HepG2 (cell line): ENCODE data around the gene SESN1. TPM values are rescaled to one million over a fixed set of nuclear protein-coding genes. Genes with fewer than 3 reads are reported as not detected.
A peak's percentile ranks its signal among the peaks of the same experiment; 100 is the strongest.

ENCODE experiments used
- ARNT2 ChIP-seq: sonication (generic); formaldehyde crosslinking; IDR thresholded peaks from 2 replicates; pipeline ENCODE4 v1.8.0; 2022; ENCODE audit warnings: mild to moderate bottlenecking, low read depth, missing genetic modification reagents, moderate library complexity
- CHD2 ChIP-seq: IDR thresholded peaks from 2 replicates; pipeline ENCODE4 v1.6.1; 2011; ENCODE audit warnings: low read depth, low read length, improper control_type of control experiment
- ETV5 ChIP-seq: IDR thresholded peaks from 2 replicates; pipeline ENCODE4 v1.6.1; 2018; ENCODE audit warnings: missing biosample characterization, missing genetic modification reagents, inconsistent platforms, borderline replicate concordance
- FIP1L1 ChIP-seq: fragments of 200-400 bp; formaldehyde crosslinking; IDR thresholded peaks from 2 replicates; pipeline ENCODE4 v1.6.1; 2018; ENCODE audit warnings: low read depth, mild to moderate bottlenecking, low read length, moderate library complexity, borderline replicate concordance; ENCODE audit not compliant: insufficient read depth
- HNRNPUL1 ChIP-seq: fragments of 200-400 bp; formaldehyde crosslinking; IDR thresholded peaks from 2 replicates; pipeline ENCODE4 v1.6.1; 2017; ENCODE audit warnings: low read depth, mild to moderate bottlenecking, low read length, moderate library complexity
- NFATC3 ChIP-seq: sonication (generic); formaldehyde crosslinking; IDR thresholded peaks from 2 replicates; pipeline ENCODE4 v1.5.1; 2020; ENCODE audit warnings: mild to moderate bottlenecking, missing genetic modification reagents
- SNAPC2 ChIP-seq: sonication (generic); formaldehyde crosslinking; IDR thresholded peaks from 2 replicates; pipeline ENCODE4 v1.8.1; 2022; ENCODE audit warnings: mild to moderate bottlenecking, missing genetic modification reagents
- XBP1 ChIP-seq: sonication (generic); formaldehyde crosslinking; IDR thresholded peaks from 2 replicates; pipeline ENCODE4 v1.5.0; 2020; ENCODE audit warnings: missing genetic modification reagents
- ZFX ChIP-seq: sonication (generic); formaldehyde crosslinking; IDR thresholded peaks from 2 replicates; pipeline ENCODE4 v1.4.0; 2020; ENCODE audit warnings: mild to moderate bottlenecking, low read depth, missing genetic modification reagents, moderate library complexity
- ZMYM2 ChIP-seq: sonication (generic); formaldehyde crosslinking; IDR thresholded peaks from 2 replicates; pipeline ENCODE4 v1.8.0; 2022; ENCODE audit warnings: mild to moderate bottlenecking, missing genetic modification reagents
- ZNF343 ChIP-seq: sonication (generic); formaldehyde crosslinking; IDR thresholded peaks from 2 replicates; pipeline ENCODE4 v1.4.0; 2020; ENCODE audit warnings: mild to moderate bottlenecking, missing genetic modification reagents
- ZNF510 ChIP-seq: sonication (generic); formaldehyde crosslinking; IDR thresholded peaks from 2 replicates; pipeline ENCODE4 v1.4.0; 2020; ENCODE audit warnings: low read depth, mild to moderate bottlenecking, missing genetic modification reagents
- ZNF563 ChIP-seq: sonication (generic); formaldehyde crosslinking; IDR thresholded peaks from 2 replicates; pipeline ENCODE4 v1.8.0; 2022; ENCODE audit warnings: mild to moderate bottlenecking, moderate library complexity, missing genetic modification reagents
- ZNF577 ChIP-seq: sonication (generic); formaldehyde crosslinking; IDR thresholded peaks from 2 replicates; pipeline ENCODE4 v1.4.0; 2020; ENCODE audit warnings: mild to moderate bottlenecking, low read depth, missing genetic modification reagents, borderline replicate concordance
- polyA plus RNA-seq, 8 experiments: library from polyadenylated mRNA; depleted of rRNA in 3 of 8; stranded (reverse) in 7 of 8; unstranded in 1 of 8; fragments of >200 nt; fragmentation: Illumina TruSeq in 4 of 8; extraction: Trizol in 4 of 8; gene quantifications; 2 replicates each; pipeline versions ENCODE4 v1.2.1 to v1.2.3, GENCODE V29; 2011 to 2016; ENCODE audit warnings: low read depth in 4 of 8, missing spikeins in 1 of 8, mixed read lengths in 1 of 8; ENCODE audit not compliant: insufficient read depth in 1 of 8
- total RNA-seq, 5 experiments: library from RNA; depleted of rRNA; stranded (reverse); fragments of >200 nt; fragmentation: Illumina TruSeq; extraction: Trizol; gene quantifications; 2 replicates each; pipeline ENCODE4 v1.2.3, GENCODE V29; 2016; ENCODE audit warnings: low read depth in 1 of 5
- TF ChIP-seq, protein P1 (sequence below): sonication (generic); formaldehyde crosslinking; IDR thresholded peaks from 2 replicates; pipeline ENCODE4 v1.4.0; 2020; ENCODE audit warnings: mild to moderate bottlenecking, missing genetic modification reagents
- TF ChIP-seq, protein P2 (sequence below): IDR thresholded peaks from 2 replicates; pipeline ENCODE4 v1.6.1; 2016
- TF ChIP-seq, protein P3 (sequence below): sonication (generic); formaldehyde crosslinking; IDR thresholded peaks from 2 replicates; pipeline ENCODE4 v1.4.0; 2020; ENCODE audit warnings: missing genetic modification reagents, mild to moderate bottlenecking, borderline replicate concordance
- TF ChIP-seq, protein P4 (sequence below): sonication (generic); formaldehyde crosslinking; IDR thresholded peaks from 2 replicates; pipeline ENCODE4 v1.5.0; 2020; ENCODE audit warnings: mild to moderate bottlenecking, missing genetic modification reagents, borderline replicate concordance

The SESN1 gene
- total and polyA plus RNA-seq, 2 of the 13 experiments (the other 11 are each of a cell fraction or from before 2014, with no cell fraction given) = 24.9 to 44.7 TPM

DNA sequence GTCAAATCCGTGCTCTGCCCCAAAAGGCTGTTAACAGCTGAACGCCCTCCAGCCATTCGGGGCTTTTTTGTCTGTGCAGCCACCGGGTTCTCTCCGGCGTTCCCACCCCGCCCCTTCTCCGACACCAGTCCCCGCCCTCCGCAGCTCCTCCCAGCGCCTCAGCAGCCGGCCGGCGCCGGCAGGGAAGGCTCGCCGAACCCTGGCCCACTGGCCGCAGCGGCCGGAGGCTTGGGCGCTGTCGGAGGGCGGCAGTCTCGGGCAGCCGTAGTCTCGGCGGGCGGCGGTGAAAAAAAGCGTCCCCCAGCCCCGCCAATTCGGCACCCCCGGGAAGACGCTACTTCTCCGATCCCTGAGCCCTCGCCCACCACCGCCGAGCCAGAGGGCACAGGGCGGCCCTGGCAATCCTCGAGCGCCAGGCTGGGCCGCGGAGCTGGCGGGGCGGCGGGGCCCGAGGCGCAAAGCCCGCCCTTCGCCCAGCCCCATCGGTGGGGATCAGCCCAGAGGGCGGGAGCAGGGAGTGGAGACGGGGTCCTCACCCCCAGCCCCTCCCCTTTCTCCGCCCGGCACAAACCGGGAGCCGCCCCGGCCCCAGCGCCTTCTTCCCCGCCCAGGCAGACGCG lies at the start of gene SESN1 (continued):
- TF ChIP-seq ZNF577 (CRISPR knock-in tag) (no peak), FIP1L1 (no peak), ZNF563 (peak; percentile 70; the same call in 1 of the 2 replicates), NFATC3 (CRISPR knock-in tag) (no peak), ARNT2 (CRISPR knock-in tag) (peak; percentile 80), HNRNPUL1 (no peak), ZMYM2 (CRISPR knock-in tag) (no peak), ZNF343 (CRISPR knock-in tag) (no peak), ZNF510 (CRISPR knock-in tag) (0 out of 2 replicates have a peak, but pooled peaks have one; percentile 10), SNAPC2 (CRISPR knock-in tag) (no peak), CHD2 (no peak), ETV5 (CRISPR knock-in tag) (no peak), ZFX (CRISPR knock-in tag) (peak; percentile 88), XBP1 (CRISPR knock-in tag) (no peak; the same call in 1 of the 2 replicates)
- TF ChIP-seq, protein P1, sequence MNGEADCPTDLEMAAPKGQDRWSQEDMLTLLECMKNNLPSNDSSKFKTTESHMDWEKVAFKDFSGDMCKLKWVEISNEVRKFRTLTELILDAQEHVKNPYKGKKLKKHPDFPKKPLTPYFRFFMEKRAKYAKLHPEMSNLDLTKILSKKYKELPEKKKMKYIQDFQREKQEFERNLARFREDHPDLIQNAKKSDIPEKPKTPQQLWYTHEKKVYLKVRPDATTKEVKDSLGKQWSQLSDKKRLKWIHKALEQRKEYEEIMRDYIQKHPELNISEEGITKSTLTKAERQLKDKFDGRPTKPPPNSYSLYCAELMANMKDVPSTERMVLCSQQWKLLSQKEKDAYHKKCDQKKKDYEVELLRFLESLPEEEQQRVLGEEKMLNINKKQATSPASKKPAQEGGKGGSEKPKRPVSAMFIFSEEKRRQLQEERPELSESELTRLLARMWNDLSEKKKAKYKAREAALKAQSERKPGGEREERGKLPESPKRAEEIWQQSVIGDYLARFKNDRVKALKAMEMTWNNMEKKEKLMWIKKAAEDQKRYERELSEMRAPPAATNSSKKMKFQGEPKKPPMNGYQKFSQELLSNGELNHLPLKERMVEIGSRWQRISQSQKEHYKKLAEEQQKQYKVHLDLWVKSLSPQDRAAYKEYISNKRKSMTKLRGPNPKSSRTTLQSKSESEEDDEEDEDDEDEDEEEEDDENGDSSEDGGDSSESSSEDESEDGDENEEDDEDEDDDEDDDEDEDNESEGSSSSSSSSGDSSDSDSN (CRISPR knock-in tag) = peak; percentile 88
- TF ChIP-seq, protein P2, sequence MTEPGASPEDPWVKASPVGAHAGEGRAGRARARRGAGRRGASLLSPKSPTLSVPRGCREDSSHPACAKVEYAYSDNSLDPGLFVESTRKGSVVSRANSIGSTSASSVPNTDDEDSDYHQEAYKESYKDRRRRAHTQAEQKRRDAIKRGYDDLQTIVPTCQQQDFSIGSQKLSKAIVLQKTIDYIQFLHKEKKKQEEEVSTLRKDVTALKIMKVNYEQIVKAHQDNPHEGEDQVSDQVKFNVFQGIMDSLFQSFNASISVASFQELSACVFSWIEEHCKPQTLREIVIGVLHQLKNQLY = no peak
- TF ChIP-seq, protein P3, sequence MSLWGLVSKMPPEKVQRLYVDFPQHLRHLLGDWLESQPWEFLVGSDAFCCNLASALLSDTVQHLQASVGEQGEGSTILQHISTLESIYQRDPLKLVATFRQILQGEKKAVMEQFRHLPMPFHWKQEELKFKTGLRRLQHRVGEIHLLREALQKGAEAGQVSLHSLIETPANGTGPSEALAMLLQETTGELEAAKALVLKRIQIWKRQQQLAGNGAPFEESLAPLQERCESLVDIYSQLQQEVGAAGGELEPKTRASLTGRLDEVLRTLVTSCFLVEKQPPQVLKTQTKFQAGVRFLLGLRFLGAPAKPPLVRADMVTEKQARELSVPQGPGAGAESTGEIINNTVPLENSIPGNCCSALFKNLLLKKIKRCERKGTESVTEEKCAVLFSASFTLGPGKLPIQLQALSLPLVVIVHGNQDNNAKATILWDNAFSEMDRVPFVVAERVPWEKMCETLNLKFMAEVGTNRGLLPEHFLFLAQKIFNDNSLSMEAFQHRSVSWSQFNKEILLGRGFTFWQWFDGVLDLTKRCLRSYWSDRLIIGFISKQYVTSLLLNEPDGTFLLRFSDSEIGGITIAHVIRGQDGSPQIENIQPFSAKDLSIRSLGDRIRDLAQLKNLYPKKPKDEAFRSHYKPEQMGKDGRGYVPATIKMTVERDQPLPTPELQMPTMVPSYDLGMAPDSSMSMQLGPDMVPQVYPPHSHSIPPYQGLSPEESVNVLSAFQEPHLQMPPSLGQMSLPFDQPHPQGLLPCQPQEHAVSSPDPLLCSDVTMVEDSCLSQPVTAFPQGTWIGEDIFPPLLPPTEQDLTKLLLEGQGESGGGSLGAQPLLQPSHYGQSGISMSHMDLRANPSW = no peak
- TF ChIP-seq, protein P4, sequence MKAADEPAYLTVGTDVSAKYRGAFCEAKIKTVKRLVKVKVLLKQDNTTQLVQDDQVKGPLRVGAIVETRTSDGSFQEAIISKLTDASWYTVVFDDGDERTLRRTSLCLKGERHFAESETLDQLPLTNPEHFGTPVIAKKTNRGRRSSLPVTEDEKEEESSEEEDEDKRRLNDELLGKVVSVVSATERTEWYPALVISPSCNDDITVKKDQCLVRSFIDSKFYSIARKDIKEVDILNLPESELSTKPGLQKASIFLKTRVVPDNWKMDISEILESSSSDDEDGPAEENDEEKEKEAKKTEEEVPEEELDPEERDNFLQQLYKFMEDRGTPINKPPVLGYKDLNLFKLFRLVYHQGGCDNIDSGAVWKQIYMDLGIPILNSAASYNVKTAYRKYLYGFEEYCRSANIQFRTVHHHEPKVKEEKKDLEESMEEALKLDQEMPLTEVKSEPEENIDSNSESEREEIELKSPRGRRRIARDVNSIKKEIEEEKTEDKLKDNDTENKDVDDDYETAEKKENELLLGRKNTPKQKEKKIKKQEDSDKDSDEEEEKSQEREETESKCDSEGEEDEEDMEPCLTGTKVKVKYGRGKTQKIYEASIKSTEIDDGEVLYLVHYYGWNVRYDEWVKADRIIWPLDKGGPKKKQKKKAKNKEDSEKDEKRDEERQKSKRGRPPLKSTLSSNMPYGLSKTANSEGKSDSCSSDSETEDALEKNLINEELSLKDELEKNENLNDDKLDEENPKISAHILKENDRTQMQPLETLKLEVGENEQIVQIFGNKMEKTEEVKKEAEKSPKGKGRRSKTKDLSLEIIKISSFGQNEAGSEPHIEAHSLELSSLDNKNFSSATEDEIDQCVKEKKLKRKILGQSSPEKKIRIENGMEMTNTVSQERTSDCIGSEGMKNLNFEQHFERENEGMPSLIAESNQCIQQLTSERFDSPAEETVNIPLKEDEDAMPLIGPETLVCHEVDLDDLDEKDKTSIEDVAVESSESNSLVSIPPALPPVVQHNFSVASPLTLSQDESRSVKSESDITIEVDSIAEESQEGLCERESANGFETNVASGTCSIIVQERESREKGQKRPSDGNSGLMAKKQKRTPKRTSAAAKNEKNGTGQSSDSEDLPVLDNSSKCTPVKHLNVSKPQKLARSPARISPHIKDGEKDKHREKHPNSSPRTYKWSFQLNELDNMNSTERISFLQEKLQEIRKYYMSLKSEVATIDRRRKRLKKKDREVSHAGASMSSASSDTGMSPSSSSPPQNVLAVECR (CRISPR knock-in tag) = peak; percentile 69; the same call in 1 of the 2 replicates
